HFFc6 (cell line): ENCODE results near the gene TLR6. TPM values are rescaled to one million over a fixed set of nuclear protein-coding genes. Genes with fewer than 3 reads are reported as not detected.
A peak's percentile ranks its signal among the peaks of the same experiment; 100 is the strongest.

Experiments used
- DNase-seq: peaks from one replicate; pipeline ENCODE4 v3.0.0-alpha.2; 2018
- H3K27ac Mint-ChIP-seq: 2 replicates; pipeline ENCODE4 v1.8.0; 2020; ENCODE audit warnings: mild to moderate bottlenecking, mixed read lengths
- H3K27me3 Mint-ChIP-seq: 2 replicates; pipeline ENCODE4 v1.8.0; 2021; ENCODE audit warnings: mild to moderate bottlenecking, moderate library complexity, mixed read lengths; ENCODE audit not compliant: insufficient read depth
- H3K36me3 Mint-ChIP-seq: 2 replicates; pipeline ENCODE4 v1.8.0; 2021; ENCODE audit warnings: low read depth, mixed read lengths
- H3K4me1 Mint-ChIP-seq: 2 replicates; pipeline ENCODE4 v1.8.0; 2020; ENCODE audit warnings: low read depth, mixed read lengths
- H3K4me3 Mint-ChIP-seq: 2 replicates; pipeline ENCODE4 v1.8.0; 2020; ENCODE audit warnings: mild to moderate bottlenecking, moderate library complexity, mixed read lengths
- H3K9me3 Mint-ChIP-seq: 2 replicates; pipeline ENCODE4 v1.8.0; 2020; ENCODE audit warnings: mild to moderate bottlenecking, mixed read lengths
- total RNA-seq, 6 experiments: library from RNA; stranded (reverse); fragmentation: NEBNext Ultra II Directional; extraction: Animal tissue kit (Norgen Biotek cat#: 25700); gene quantifications; 2 replicates in 1 of 6; 3 replicates in 5 of 6; pipeline ENCODE4 v1.2.3, GENCODE V29; 2021
- TF ChIP-seq, protein P1 (sequence below): fragments of 200-600 bp; sonication (generic); IDR thresholded peaks from 2 replicates; pipeline ENCODE4 v1.5.0; 2021; ENCODE audit warnings: antibody characterized with exemption, mild to moderate bottlenecking

The TLR6 gene
- total RNA-seq, 6 experiments from 2014 or later = 0.76 to 1.3 (median 0.97) TPM

DNA sequence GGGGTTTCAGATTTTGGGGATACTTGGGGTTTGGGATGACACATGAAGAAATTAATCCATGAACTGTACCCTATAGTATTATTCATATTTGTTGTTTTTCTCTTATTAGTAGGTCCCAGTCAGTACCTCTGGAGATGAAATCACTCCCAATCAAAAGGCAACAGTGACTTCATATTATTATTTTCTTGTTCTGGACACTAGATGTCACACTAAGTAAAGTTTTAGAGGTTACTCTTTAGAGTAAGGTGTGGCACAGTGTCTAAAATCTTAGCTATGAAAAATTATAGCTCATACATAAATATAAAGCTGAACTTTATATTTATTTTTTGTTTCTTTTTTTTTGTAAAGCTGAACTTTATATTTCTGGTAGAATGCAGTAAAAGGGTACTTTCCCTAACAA lies 46.1 kb upstream of the TLR6 start:
- Mint-ChIP-seq H3K4me1 (peaks cover 13% of the 10 kb centered on the region), H3K27ac (no peak overlapping the region), H3K27me3 (no peaks in the 10 kb centered on the region; the same call in 1 of the 2 replicates), H3K36me3 (peaks cover 30% of the 10 kb centered on the region), H3K4me3 (no peak overlapping the region), H3K9me3 (no peaks in the 10 kb centered on the region)
- TF ChIP-seq, protein P1, sequence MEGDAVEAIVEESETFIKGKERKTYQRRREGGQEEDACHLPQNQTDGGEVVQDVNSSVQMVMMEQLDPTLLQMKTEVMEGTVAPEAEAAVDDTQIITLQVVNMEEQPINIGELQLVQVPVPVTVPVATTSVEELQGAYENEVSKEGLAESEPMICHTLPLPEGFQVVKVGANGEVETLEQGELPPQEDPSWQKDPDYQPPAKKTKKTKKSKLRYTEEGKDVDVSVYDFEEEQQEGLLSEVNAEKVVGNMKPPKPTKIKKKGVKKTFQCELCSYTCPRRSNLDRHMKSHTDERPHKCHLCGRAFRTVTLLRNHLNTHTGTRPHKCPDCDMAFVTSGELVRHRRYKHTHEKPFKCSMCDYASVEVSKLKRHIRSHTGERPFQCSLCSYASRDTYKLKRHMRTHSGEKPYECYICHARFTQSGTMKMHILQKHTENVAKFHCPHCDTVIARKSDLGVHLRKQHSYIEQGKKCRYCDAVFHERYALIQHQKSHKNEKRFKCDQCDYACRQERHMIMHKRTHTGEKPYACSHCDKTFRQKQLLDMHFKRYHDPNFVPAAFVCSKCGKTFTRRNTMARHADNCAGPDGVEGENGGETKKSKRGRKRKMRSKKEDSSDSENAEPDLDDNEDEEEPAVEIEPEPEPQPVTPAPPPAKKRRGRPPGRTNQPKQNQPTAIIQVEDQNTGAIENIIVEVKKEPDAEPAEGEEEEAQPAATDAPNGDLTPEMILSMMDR = peak; percentile 60
- DNase-seq = no peak

DNA sequence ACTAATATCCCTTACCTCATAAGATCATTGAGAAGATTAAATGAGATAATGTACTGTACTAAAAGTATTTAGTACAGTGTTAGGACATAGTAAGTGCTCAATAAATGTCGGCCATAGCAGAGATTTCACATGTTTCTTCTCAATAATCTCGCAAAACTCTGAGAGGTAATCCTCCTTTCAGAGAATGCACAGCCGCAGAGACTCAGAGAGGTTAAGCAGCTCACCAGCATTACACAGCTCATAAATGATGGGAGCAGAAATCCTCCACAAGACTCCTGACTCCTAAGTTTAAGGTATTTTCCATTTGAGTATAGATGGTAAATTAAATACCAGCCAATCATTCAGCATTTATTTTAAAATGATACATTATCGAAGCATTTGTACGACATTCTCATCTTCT lies 45.6 kb upstream of the TLR6 start:
- Mint-ChIP-seq H3K27me3 (no peaks in the 10 kb centered on the region; the same call in 1 of the 2 replicates), H3K36me3 (peaks cover 28% of the 10 kb centered on the region), H3K4me1 (peaks cover 13% of the 10 kb centered on the region)

DNA sequence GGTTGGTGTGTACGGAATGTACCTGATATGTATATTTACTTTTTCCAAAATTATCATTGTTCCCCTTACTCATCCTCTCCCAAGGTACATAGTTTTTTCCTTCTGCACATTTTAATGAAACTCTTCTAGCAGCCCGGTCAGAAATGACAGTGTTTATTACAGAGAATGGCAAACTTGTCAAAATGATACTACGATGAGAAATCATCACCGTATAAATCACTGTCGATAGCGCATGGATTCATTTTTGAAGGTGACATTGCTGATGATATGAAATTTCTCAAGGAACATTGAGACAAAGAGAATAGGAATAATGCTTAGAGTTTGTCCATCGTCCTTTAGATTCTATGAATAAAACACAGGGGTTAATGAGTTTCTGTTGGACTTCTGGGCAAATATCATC lies 41.6 kb upstream of the TLR6 start:
- H3K4me3 Mint-ChIP-seq = no peak overlapping the region
- H3K36me3 Mint-ChIP-seq = peaks cover 40% of the 10 kb centered on the region
- TF ChIP-seq, protein P1 = no peak
- H3K4me1 Mint-ChIP-seq = peaks cover 35% of the 10 kb centered on the region
- H3K9me3 Mint-ChIP-seq = no peaks in the 10 kb centered on the region
- H3K27me3 Mint-ChIP-seq = no peaks in the 10 kb centered on the region; the same call in 1 of the 2 replicates
- DNase-seq = no peak
- no peak overlapping the region for H3K27ac Mint-ChIP-seq

More for the DNA sequence above, 45.6 kb upstream of the TLR6 start:
- no peak for DNase-seq
- no peak overlapping the region for H3K27ac Mint-ChIP-seq
- TF ChIP-seq, protein P1 = no peak
- no peak overlapping the region for H3K4me3 Mint-ChIP-seq
- no peaks in the 10 kb centered on the region for H3K9me3 Mint-ChIP-seq

DNA sequence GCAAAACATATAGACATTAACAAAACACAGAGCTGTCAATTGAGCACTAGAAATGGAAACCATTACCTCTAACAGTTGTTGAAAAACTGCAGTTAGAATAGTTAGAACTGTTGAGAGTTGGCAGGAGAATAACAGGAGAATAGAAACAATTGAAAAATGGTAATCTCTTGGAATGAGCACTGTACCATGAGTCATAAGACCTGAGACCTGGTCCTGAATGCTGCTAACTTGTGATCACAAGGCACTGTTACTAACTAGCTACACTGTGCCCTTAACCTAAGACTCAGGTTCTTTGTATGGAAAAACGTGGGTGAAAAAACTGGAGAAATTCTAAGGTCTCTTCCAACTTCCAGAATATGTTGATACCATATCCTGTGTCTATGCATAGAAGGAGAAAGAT lies 40.3 kb upstream of the TLR6 start:
- Mint-ChIP-seq H3K27ac (peak overlapping the region; percentile 20; the same call in 1 of the 2 replicates), H3K4me1 (peaks cover 36% of the 10 kb centered on the region), H3K9me3 (no peaks in the 10 kb centered on the region), H3K4me3 (no peak overlapping the region), H3K27me3 (no peaks in the 10 kb centered on the region; the same call in 1 of the 2 replicates), H3K36me3 (peaks cover 46% of the 10 kb centered on the region)
- TF ChIP-seq, protein P1 = no peak
- DNase-seq = no peak

DNA sequence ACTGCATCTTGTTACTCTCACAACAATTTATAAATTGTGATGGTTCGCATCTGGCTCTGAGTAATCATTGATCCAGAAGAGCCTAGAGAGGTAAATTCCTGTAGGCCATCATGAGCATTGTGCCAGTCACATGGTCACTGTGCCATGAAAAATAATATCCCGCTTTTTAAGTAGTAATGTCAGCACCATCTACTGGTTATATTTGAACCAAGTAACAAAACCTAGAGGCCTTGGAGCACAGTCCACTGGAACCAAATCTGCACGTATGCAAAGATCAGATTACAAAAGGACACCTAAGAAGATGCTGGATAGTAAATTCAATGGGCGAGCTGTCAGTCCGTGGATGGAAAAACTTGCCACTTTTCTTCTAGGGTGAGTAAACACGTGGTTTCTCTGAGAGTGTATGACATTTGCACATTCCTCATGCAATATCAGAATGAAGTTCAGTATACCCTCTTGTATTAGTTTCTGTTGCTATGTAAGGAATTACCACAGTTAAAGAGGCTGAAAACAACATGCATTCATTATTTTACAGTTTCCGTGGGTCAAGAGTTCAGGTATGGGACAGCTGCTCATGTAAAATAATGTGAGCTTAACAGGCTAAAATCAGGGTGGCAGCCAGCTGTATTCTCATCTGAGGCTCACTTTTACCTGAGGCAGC lies 37.8 kb upstream of the TLR6 start:
- H3K4me1 Mint-ChIP-seq = peaks cover 58% of the 10 kb centered on the region
- H3K27me3 Mint-ChIP-seq = no peaks in the 10 kb centered on the region
- H3K27ac Mint-ChIP-seq = no peak overlapping the region; the same call in 1 of the 2 replicates
- TF ChIP-seq, protein P1 = no peak
- H3K9me3 Mint-ChIP-seq = peaks cover 7% of the 10 kb centered on the region
- no peak overlapping the region for H3K4me3 Mint-ChIP-seq
- no peak for DNase-seq
- peaks cover 70% of the 10 kb centered on the region for H3K36me3 Mint-ChIP-seq
